Measurements from ENCODE around the gene TNFRSF6B.

DNA sequence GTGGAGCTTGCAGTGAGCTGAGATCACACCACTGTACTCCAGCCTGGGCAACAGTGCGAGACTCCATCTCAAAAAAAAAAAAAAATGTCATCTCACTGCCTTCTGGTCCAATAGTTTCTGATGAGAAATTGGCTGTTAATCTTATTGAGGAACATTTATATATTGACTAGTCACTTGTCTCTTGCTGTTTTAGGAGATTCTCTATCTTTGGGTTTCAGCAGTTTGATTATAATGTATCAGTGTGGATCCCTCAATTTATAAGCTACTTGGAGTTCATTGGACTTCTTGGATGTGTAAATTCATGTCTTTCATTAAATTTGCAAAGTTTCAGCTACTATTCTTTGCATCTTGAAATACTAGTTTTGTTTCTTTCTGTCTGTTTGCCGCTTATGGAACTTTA lies 22.5 kb downstream of the TNFRSF6B start:
- TF ChIP-seq, protein P1, sequence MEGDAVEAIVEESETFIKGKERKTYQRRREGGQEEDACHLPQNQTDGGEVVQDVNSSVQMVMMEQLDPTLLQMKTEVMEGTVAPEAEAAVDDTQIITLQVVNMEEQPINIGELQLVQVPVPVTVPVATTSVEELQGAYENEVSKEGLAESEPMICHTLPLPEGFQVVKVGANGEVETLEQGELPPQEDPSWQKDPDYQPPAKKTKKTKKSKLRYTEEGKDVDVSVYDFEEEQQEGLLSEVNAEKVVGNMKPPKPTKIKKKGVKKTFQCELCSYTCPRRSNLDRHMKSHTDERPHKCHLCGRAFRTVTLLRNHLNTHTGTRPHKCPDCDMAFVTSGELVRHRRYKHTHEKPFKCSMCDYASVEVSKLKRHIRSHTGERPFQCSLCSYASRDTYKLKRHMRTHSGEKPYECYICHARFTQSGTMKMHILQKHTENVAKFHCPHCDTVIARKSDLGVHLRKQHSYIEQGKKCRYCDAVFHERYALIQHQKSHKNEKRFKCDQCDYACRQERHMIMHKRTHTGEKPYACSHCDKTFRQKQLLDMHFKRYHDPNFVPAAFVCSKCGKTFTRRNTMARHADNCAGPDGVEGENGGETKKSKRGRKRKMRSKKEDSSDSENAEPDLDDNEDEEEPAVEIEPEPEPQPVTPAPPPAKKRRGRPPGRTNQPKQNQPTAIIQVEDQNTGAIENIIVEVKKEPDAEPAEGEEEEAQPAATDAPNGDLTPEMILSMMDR (IDR thresholded peaks at IDR 0.05; ENCODE audit: insufficient read depth, low read length, poor library complexity, severe bottlenecking): no peak
- TF ChIP-seq EZH2phosphoT487 (conservative IDR thresholded peaks at IDR 0.05; ENCODE audit: low read length): no peak

Measured in SU-DHL-6 (cell line).